Liver (tissue), 9 donors: ENCODE measurements around the gene TMEM217. TPM values are rescaled to one million over a fixed set of nuclear protein-coding genes. Genes with fewer than 3 reads are reported as not detected.

Source experiments
- DNase-seq: peaks from one replicate; pipeline ENCODE4 v3.0.0-alpha.2; 2017; ENCODE audit warnings: low spot score
- H3K27ac ChIP-seq, 2 donors: one replicate each; pipeline ENCODE4 v1.7.0; 2013; ENCODE audit warnings: inconsistent platforms in 2 of 2, low read length in 2 of 2, control low read depth in 1 of 2, low read depth in 1 of 2, mild to moderate bottlenecking in 1 of 2
- H3K27me3 ChIP-seq, 4 donors: one replicate each; pipeline versions ENCODE4 v1.6.1 to v1.7.0; 2013; ENCODE audit warnings: low read length in 3 of 4, inconsistent platforms in 1 of 4, mild to moderate bottlenecking in 1 of 4, moderate library complexity in 1 of 4; ENCODE audit not compliant: control insufficient read depth in 4 of 4, insufficient read depth in 4 of 4
- H3K36me3 ChIP-seq, 4 donors: one replicate each; pipeline versions ENCODE4 v1.6.1 to v1.7.0; 2013; ENCODE audit warnings: low read length in 3 of 4, mild to moderate bottlenecking in 3 of 4, low read depth in 1 of 4, moderate library complexity in 1 of 4; ENCODE audit not compliant: control insufficient read depth in 4 of 4, insufficient read depth in 3 of 4
- H3K4me1 ChIP-seq, 4 donors: one replicate each; pipeline versions ENCODE4 v1.6.1 to v1.7.0; 2013; ENCODE audit warnings: low read length in 3 of 4, mild to moderate bottlenecking in 3 of 4, moderate library complexity in 1 of 4; ENCODE audit not compliant: control insufficient read depth in 4 of 4, insufficient read depth in 4 of 4
- H3K4me3 ChIP-seq, 3 donors: one replicate each; pipeline versions ENCODE4 v1.6.1 to v1.7.0; 2013; ENCODE audit warnings: low read length in 3 of 3, control low read depth in 1 of 3, low read depth in 1 of 3, mild to moderate bottlenecking in 1 of 3
- H3K9ac ChIP-seq, 2 donors: one replicate each; pipeline ENCODE4 v1.7.0; 2013; ENCODE audit warnings: low read length in 2 of 2, mild to moderate bottlenecking in 2 of 2, moderate library complexity in 2 of 2, control low read depth in 1 of 2, low read depth in 1 of 2
- H3K9me3 ChIP-seq, 4 donors: one replicate each; pipeline versions ENCODE4 v1.6.1 to v1.7.0; 2013; ENCODE audit warnings: low read length in 3 of 4; ENCODE audit not compliant: control insufficient read depth in 4 of 4
- CTCF ChIP-seq: fragments of 150-350 bp; IDR thresholded peaks from 2 replicates; pipeline ENCODE4 v1.5.1; 2017; ENCODE audit warnings: improper control_type of control experiment, low read depth, low read length; ENCODE audit not compliant: missing input control
- EGR1 ChIP-seq, 2 donors: IDR thresholded peaks; 2 replicates each; pipeline ENCODE4 v1.6.1; 2016 to 2018; ENCODE audit warnings: antibody characterized with exemption in 2 of 2, low read depth in 2 of 2
- FOXA1 ChIP-seq: IDR thresholded peaks from 2 replicates; pipeline ENCODE4 v1.6.1; 2016; ENCODE audit warnings: antibody characterized with exemption
- FOXA2 ChIP-seq: IDR thresholded peaks from 2 replicates; pipeline ENCODE4 v1.6.1; 2016; ENCODE audit warnings: antibody characterized with exemption
- GABPA ChIP-seq, 2 donors: IDR thresholded peaks in 1 of 2; conservative IDR thresholded peaks in 1 of 2; 2 replicates each; pipeline ENCODE4 v1.6.1; 2016; ENCODE audit warnings: antibody characterized with exemption in 2 of 2, mild to moderate bottlenecking in 1 of 2, moderate library complexity in 1 of 2
- HNF4A ChIP-seq, 2 donors: conservative IDR thresholded peaks; 2 replicates each; pipeline ENCODE4 v1.6.1; 2016; ENCODE audit warnings: antibody characterized with exemption in 2 of 2, mild to moderate bottlenecking in 2 of 2
- HNF4G ChIP-seq: IDR thresholded peaks from 2 replicates; pipeline ENCODE4 v1.6.1; 2016; ENCODE audit warnings: antibody characterized with exemption
- JUND ChIP-seq, 2 donors: IDR thresholded peaks; 2 replicates each; pipeline ENCODE4 v1.6.1; 2016; ENCODE audit warnings: antibody characterized with exemption in 2 of 2
- NR2F2 ChIP-seq: IDR thresholded peaks from 2 replicates; pipeline ENCODE4 v1.6.1; 2016; ENCODE audit warnings: antibody characterized with exemption
- RAD21 ChIP-seq, 2 donors: IDR thresholded peaks; 2 replicates each; pipeline ENCODE4 v1.6.1; 2016; ENCODE audit warnings: antibody characterized with exemption in 2 of 2, mild to moderate bottlenecking in 2 of 2
- RXRA ChIP-seq, 2 donors: IDR thresholded peaks; 2 replicates each; pipeline ENCODE4 v1.6.1; 2017 to 2018; ENCODE audit warnings: antibody characterized with exemption in 2 of 2, mild to moderate bottlenecking in 1 of 2
- SP1 ChIP-seq: IDR thresholded peaks from 2 replicates; pipeline ENCODE4 v1.6.1; 2018; ENCODE audit warnings: antibody characterized with exemption, mild to moderate bottlenecking
- TAF1 ChIP-seq: conservative IDR thresholded peaks from 2 replicates; pipeline ENCODE4 v1.6.1; 2016; ENCODE audit warnings: antibody characterized with exemption, mild to moderate bottlenecking
- YY1 ChIP-seq: IDR thresholded peaks from 2 replicates; pipeline ENCODE4 v1.6.1; 2016; ENCODE audit warnings: antibody characterized with exemption, mild to moderate bottlenecking
- WGBS: extraction: QIAGEN DNeasy Blood & Tissue Kit; methylation state at CpG from one replicate; pipeline ENCODE4 v1.1.7; 2013; 5-methylcytosine and 5-hydroxymethylcytosine counted together
- polyA plus RNA-seq, 2 donors: library from polyadenylated mRNA; stranded (reverse) in 1 of 2; unstranded in 1 of 2; fragments of 200-250 nt in 1 of 2; fragments of >200 nt in 1 of 2; fragmentation: Nextera tagmentation in 1 of 2; extraction: Ambion mirVana in 1 of 2; gene quantifications; one replicate each; pipeline versions ENCODE4 v1.2.1 to v1.2.3, GENCODE V29; 2013 to 2015
- total RNA-seq, 2 donors: library from RNA; depleted of rRNA; stranded (reverse); fragments of >200 nt; gene quantifications; one replicate each; pipeline ENCODE4 v1.2.3, GENCODE V29; 2014
- TF ChIP-seq, protein P1 (sequence below): IDR thresholded peaks from 2 replicates; pipeline ENCODE4 v1.6.1; 2016; ENCODE audit warnings: antibody characterized with exemption
- TF ChIP-seq, protein P2 (sequence below): IDR thresholded peaks from 2 replicates; pipeline ENCODE4 v1.6.1; 2016; ENCODE audit warnings: antibody characterized with exemption, mild to moderate bottlenecking
- TF ChIP-seq, protein P3 (sequence below): IDR thresholded peaks from 2 replicates; pipeline ENCODE4 v1.6.1; 2016; ENCODE audit warnings: antibody characterized with exemption
- TF ChIP-seq, protein P4 (sequence below): IDR thresholded peaks from 2 replicates; pipeline ENCODE4 v1.6.1; 2016; ENCODE audit warnings: antibody characterized with exemption
- donor health status: healthy.
- donor health status: healthy.
- donor health status: healthy.
- donor health status: healthy.
- donor health status: healthy.

Gene TMEM217
- total and polyA plus RNA-seq, 4 donors: 0.39 to 3.2 (median 0.62) TPM

GRCh38 chr6:37265001-37265400, 7.1 kb upstream of the TMEM217 start:
- TF ChIP-seq RXRA (IDR thresholded peaks at IDR 0.05): no peak
- no peak for TF ChIP-seq EGR1 (IDR thresholded peaks at IDR 0.05; ENCODE audit: low read depth in 2 of 2)
- TF ChIP-seq FOXA2: no peak
- TF ChIP-seq FOXA1: no peak
- TF ChIP-seq, protein P1, sequence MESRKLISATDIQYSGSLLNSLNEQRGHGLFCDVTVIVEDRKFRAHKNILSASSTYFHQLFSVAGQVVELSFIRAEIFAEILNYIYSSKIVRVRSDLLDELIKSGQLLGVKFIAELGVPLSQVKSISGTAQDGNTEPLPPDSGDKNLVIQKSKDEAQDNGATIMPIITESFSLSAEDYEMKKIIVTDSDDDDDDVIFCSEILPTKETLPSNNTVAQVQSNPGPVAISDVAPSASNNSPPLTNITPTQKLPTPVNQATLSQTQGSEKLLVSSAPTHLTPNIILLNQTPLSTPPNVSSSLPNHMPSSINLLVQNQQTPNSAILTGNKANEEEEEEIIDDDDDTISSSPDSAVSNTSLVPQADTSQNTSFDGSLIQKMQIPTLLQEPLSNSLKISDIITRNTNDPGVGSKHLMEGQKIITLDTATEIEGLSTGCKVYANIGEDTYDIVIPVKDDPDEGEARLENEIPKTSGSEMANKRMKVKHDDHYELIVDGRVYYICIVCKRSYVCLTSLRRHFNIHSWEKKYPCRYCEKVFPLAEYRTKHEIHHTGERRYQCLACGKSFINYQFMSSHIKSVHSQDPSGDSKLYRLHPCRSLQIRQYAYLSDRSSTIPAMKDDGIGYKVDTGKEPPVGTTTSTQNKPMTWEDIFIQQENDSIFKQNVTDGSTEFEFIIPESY: no peak
- H3K27ac ChIP-seq: no peak overlapping the region
- no peaks in the 10 kb centered on the region for H3K9me3 ChIP-seq
- H3K27me3 ChIP-seq: no peaks in the 10 kb centered on the region
- peaks cover 0 to 10% (median 0%) of the 10 kb centered on the region in 4 donors for H3K4me1 ChIP-seq
- no peak for DNase-seq
- no peak overlapping the region for H3K4me3 ChIP-seq
- WGBS: 93% methylated on average over 2 of the region's 2 CpGs
- H3K36me3 ChIP-seq: no peaks in the 10 kb centered on the region
- no peak overlapping the region for H3K9ac ChIP-seq

- Histone ChIP-seq H3K4me3 (no peak overlapping the region), H3K9me3 (no peaks in the 10 kb centered on the region), H3K4me1 (peaks cover 0 to 15% (median 9%) of the 10 kb centered on the region in 4 donors), H3K9ac (no peak overlapping the region), H3K27ac (no peak overlapping the region), H3K27me3 (no peaks in the 10 kb centered on the region), H3K36me3 (no peaks in the 10 kb centered on the region)
- TF ChIP-seq RAD21 (IDR thresholded peaks at IDR 0.05): no peak
- TF ChIP-seq, protein P1: peak; percentile 20
- no peak for TF ChIP-seq CTCF
- TF ChIP-seq EGR1 (IDR thresholded peaks at IDR 0.05; ENCODE audit: low read depth in 2 of 2): no peak
- TF ChIP-seq RXRA (IDR thresholded peaks at IDR 0.05): peak; percentile 9 to 65
- no peak for TF ChIP-seq HNF4G
- peak; percentile 14 for TF ChIP-seq SP1
- TF ChIP-seq FOXA1: peak; percentile 95
- TF ChIP-seq TAF1: no peak
- peak; percentile 46 for TF ChIP-seq YY1
- TF ChIP-seq JUND (IDR thresholded peaks at IDR 0.05): peak in 1 of 2 donors; percentile 34
- TF ChIP-seq, protein P2, sequence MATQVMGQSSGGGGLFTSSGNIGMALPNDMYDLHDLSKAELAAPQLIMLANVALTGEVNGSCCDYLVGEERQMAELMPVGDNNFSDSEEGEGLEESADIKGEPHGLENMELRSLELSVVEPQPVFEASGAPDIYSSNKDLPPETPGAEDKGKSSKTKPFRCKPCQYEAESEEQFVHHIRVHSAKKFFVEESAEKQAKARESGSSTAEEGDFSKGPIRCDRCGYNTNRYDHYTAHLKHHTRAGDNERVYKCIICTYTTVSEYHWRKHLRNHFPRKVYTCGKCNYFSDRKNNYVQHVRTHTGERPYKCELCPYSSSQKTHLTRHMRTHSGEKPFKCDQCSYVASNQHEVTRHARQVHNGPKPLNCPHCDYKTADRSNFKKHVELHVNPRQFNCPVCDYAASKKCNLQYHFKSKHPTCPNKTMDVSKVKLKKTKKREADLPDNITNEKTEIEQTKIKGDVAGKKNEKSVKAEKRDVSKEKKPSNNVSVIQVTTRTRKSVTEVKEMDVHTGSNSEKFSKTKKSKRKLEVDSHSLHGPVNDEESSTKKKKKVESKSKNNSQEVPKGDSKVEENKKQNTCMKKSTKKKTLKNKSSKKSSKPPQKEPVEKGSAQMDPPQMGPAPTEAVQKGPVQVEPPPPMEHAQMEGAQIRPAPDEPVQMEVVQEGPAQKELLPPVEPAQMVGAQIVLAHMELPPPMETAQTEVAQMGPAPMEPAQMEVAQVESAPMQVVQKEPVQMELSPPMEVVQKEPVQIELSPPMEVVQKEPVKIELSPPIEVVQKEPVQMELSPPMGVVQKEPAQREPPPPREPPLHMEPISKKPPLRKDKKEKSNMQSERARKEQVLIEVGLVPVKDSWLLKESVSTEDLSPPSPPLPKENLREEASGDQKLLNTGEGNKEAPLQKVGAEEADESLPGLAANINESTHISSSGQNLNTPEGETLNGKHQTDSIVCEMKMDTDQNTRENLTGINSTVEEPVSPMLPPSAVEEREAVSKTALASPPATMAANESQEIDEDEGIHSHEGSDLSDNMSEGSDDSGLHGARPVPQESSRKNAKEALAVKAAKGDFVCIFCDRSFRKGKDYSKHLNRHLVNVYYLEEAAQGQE: peak; percentile 50
- peak; percentile 19 to 32 for TF ChIP-seq HNF4A (conservative IDR thresholded peaks at IDR 0.05)
- TF ChIP-seq, protein P3, sequence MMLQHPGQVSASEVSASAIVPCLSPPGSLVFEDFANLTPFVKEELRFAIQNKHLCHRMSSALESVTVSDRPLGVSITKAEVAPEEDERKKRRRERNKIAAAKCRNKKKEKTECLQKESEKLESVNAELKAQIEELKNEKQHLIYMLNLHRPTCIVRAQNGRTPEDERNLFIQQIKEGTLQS: no peak
- TF ChIP-seq FOXA2: peak; percentile 94
- TF ChIP-seq NR2F2: no peak
- TF ChIP-seq, protein P4, sequence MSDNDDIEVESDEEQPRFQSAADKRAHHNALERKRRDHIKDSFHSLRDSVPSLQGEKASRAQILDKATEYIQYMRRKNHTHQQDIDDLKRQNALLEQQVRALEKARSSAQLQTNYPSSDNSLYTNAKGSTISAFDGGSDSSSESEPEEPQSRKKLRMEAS: peak; percentile 42
- TF ChIP-seq GABPA (IDR thresholded peaks at IDR 0.05 in 1 of 2, conservative IDR thresholded peaks at IDR 0.05 in 1 of 2): no peak
- 47% methylated on average over 8 of the region's 8 CpGs for WGBS
- DNase-seq: no peak
These were observed 4.6 kb upstream of the TMEM217 start for GRCh38 chr6:37262446-37263026.
